Liver (tissue), 9 donors: Measurements from ENCODE around the gene HOXC6. TPM values are rescaled to one million over a fixed set of nuclear protein-coding genes. Genes with fewer than 3 reads are reported as not detected.

Experiments used
- DNase-seq: peaks from one replicate; pipeline ENCODE4 v3.0.0-alpha.2; 2017; ENCODE audit warnings: low spot score
- H3K27ac ChIP-seq, 2 donors: one replicate each; pipeline ENCODE4 v1.7.0; 2013; ENCODE audit warnings: inconsistent platforms in 2 of 2, low read length in 2 of 2, control low read depth in 1 of 2, low read depth in 1 of 2, mild to moderate bottlenecking in 1 of 2
- H3K27me3 ChIP-seq, 4 donors: one replicate each; pipeline versions ENCODE4 v1.6.1 to v1.7.0; 2013; ENCODE audit warnings: low read length in 3 of 4, inconsistent platforms in 1 of 4, mild to moderate bottlenecking in 1 of 4, moderate library complexity in 1 of 4; ENCODE audit not compliant: control insufficient read depth in 4 of 4, insufficient read depth in 4 of 4
- H3K36me3 ChIP-seq, 4 donors: one replicate each; pipeline versions ENCODE4 v1.6.1 to v1.7.0; 2013; ENCODE audit warnings: low read length in 3 of 4, mild to moderate bottlenecking in 3 of 4, low read depth in 1 of 4, moderate library complexity in 1 of 4; ENCODE audit not compliant: control insufficient read depth in 4 of 4, insufficient read depth in 3 of 4
- H3K4me1 ChIP-seq, 4 donors: one replicate each; pipeline versions ENCODE4 v1.6.1 to v1.7.0; 2013; ENCODE audit warnings: low read length in 3 of 4, mild to moderate bottlenecking in 3 of 4, moderate library complexity in 1 of 4; ENCODE audit not compliant: control insufficient read depth in 4 of 4, insufficient read depth in 4 of 4
- H3K4me3 ChIP-seq, 3 donors: one replicate each; pipeline versions ENCODE4 v1.6.1 to v1.7.0; 2013; ENCODE audit warnings: low read length in 3 of 3, control low read depth in 1 of 3, low read depth in 1 of 3, mild to moderate bottlenecking in 1 of 3
- H3K9ac ChIP-seq, 2 donors: one replicate each; pipeline ENCODE4 v1.7.0; 2013; ENCODE audit warnings: low read length in 2 of 2, mild to moderate bottlenecking in 2 of 2, moderate library complexity in 2 of 2, control low read depth in 1 of 2, low read depth in 1 of 2
- H3K9me3 ChIP-seq, 4 donors: one replicate each; pipeline versions ENCODE4 v1.6.1 to v1.7.0; 2013; ENCODE audit warnings: low read length in 3 of 4; ENCODE audit not compliant: control insufficient read depth in 4 of 4
- ATF3 ChIP-seq: IDR thresholded peaks from 2 replicates; pipeline ENCODE4 v1.6.1; 2016; ENCODE audit warnings: antibody characterized with exemption
- CTCF ChIP-seq: fragments of 150-350 bp; IDR thresholded peaks from 2 replicates; pipeline ENCODE4 v1.5.1; 2017; ENCODE audit warnings: improper control_type of control experiment, low read depth, low read length; ENCODE audit not compliant: missing input control
- FOXA1 ChIP-seq: IDR thresholded peaks from 2 replicates; pipeline ENCODE4 v1.6.1; 2016; ENCODE audit warnings: antibody characterized with exemption
- GABPA ChIP-seq, 2 donors: IDR thresholded peaks in 1 of 2; conservative IDR thresholded peaks in 1 of 2; 2 replicates each; pipeline ENCODE4 v1.6.1; 2016; ENCODE audit warnings: antibody characterized with exemption in 2 of 2, mild to moderate bottlenecking in 1 of 2, moderate library complexity in 1 of 2
- MAX ChIP-seq: IDR thresholded peaks from 2 replicates; pipeline ENCODE4 v1.6.1; 2016; ENCODE audit warnings: antibody characterized with exemption
- NR2F2 ChIP-seq: IDR thresholded peaks from 2 replicates; pipeline ENCODE4 v1.6.1; 2016; ENCODE audit warnings: antibody characterized with exemption
- RAD21 ChIP-seq, 2 donors: IDR thresholded peaks; 2 replicates each; pipeline ENCODE4 v1.6.1; 2016; ENCODE audit warnings: antibody characterized with exemption in 2 of 2, mild to moderate bottlenecking in 2 of 2
- ZBTB33 ChIP-seq: IDR thresholded peaks from 2 replicates; pipeline ENCODE4 v1.6.1; 2016; ENCODE audit warnings: antibody characterized with exemption
- WGBS: extraction: QIAGEN DNeasy Blood & Tissue Kit; methylation state at CpG from one replicate; pipeline ENCODE4 v1.1.7; 2013; 5-methylcytosine and 5-hydroxymethylcytosine counted together
- polyA plus RNA-seq, 2 donors: library from polyadenylated mRNA; stranded (reverse) in 1 of 2; unstranded in 1 of 2; fragments of 200-250 nt in 1 of 2; fragments of >200 nt in 1 of 2; fragmentation: Nextera tagmentation in 1 of 2; extraction: Ambion mirVana in 1 of 2; gene quantifications; one replicate each; pipeline versions ENCODE4 v1.2.1 to v1.2.3, GENCODE V29; 2013 to 2015
- total RNA-seq, 2 donors: library from RNA; depleted of rRNA; stranded (reverse); fragments of >200 nt; gene quantifications; one replicate each; pipeline ENCODE4 v1.2.3, GENCODE V29; 2014
- donor health status: healthy.
- donor health status: healthy.
- donor health status: healthy.
- donor health status: healthy.
- donor health status: healthy.

HOXC6 gene
- total and polyA plus RNA-seq, 4 donors, result 0.33 TPM; not detected in 3

- Histone ChIP-seq H3K27ac (no peak overlapping the region), H3K27me3 (peaks cover 13 to 39% (median 25%) of the 10 kb centered on the region in 4 donors), H3K4me3 (no peak overlapping the region), H3K36me3 (no peaks in the 10 kb centered on the region), H3K9me3 (peaks cover 0 to 4% (median 2%) of the 10 kb centered on the region in 4 donors), H3K9ac (no peak overlapping the region), H3K4me1 (peaks cover 3 to 14% (median 10%) of the 10 kb centered on the region in 4 donors)
- DNase-seq, result no peak
- 16% methylated on average over 5 of the region's 5 CpGs for WGBS
- TF ChIP-seq ZBTB33 (no peak), FOXA1 (no peak), GABPA (IDR thresholded peaks at IDR 0.05 in 1 of 2, conservative IDR thresholded peaks at IDR 0.05 in 1 of 2) (no peak), MAX (no peak), ATF3 (no peak)
Measured at GRCh38 chr12:53988541-53989226, 39.6 kb upstream of the HOXC6 start.

GRCh38 chr12:53989227-53990113, 38.8 kb upstream of the HOXC6 start:
- no peak for DNase-seq
- H3K36me3 ChIP-seq, result no peaks in the 10 kb centered on the region
- peaks cover 12 to 39% (median 28%) of the 10 kb centered on the region in 4 donors for H3K27me3 ChIP-seq
- peaks cover 5 to 17% (median 12%) of the 10 kb centered on the region in 4 donors for H3K4me1 ChIP-seq
- WGBS, result 7% methylated on average over 28 of the region's 28 CpGs
- H3K9me3 ChIP-seq, result peaks cover 0 to 3% (median 1%) of the 10 kb centered on the region in 4 donors
- H3K27ac ChIP-seq, result no peak overlapping the region
- TF ChIP-seq RAD21 (IDR thresholded peaks at IDR 0.05) (peak; percentile 47 to 61), CTCF (peak; percentile 21), NR2F2 (no peak)
- H3K4me3 ChIP-seq, result no peak overlapping the region
- no peak overlapping the region for H3K9ac ChIP-seq
